H9 (cell line): Measurements from ENCODE around the gene IL1RN. TPM values are rescaled to one million over a fixed set of nuclear protein-coding genes. Genes with fewer than 3 reads are reported as not detected.

Experiments used
- DNase-seq: peaks from one replicate; pipeline ENCODE4 v3.0.0-alpha.2; 2017
- H2AFZ ChIP-seq: one replicate; pipeline ENCODE4 v1.6.1; 2013; ENCODE audit warnings: mild to moderate bottlenecking, low read length, control low read depth, moderate library complexity
- H2AK5ac ChIP-seq: 2 replicates; pipeline ENCODE4 v1.6.1; 2013; ENCODE audit warnings: low read length, control low read depth, mixed read lengths; ENCODE audit not compliant: insufficient read length
- H2BK120ac ChIP-seq: one replicate; pipeline ENCODE4 v1.6.1; 2013; ENCODE audit warnings: low read depth, mild to moderate bottlenecking, low read length, control low read depth, inconsistent platforms; ENCODE audit not compliant: poor library complexity, severe bottlenecking
- H2BK12ac ChIP-seq: 2 replicates; pipeline ENCODE4 v1.6.1; 2013; ENCODE audit warnings: low read length, control low read depth, mixed read lengths, low read depth; ENCODE audit not compliant: insufficient read length
- H2BK15ac ChIP-seq: 2 replicates; pipeline ENCODE4 v1.6.1; 2013; ENCODE audit warnings: low read depth, low read length, control low read depth
- H2BK20ac ChIP-seq: one replicate; pipeline ENCODE4 v1.6.1; 2013; ENCODE audit warnings: low read depth, mild to moderate bottlenecking, low read length, control low read depth, inconsistent platforms; ENCODE audit not compliant: poor library complexity, severe bottlenecking
- H2BK5ac ChIP-seq: 2 replicates; pipeline ENCODE4 v1.6.1; 2013; ENCODE audit warnings: low read length, control low read depth, mixed read lengths; ENCODE audit not compliant: insufficient read length
- H3K14ac ChIP-seq: 2 replicates; pipeline ENCODE4 v1.6.1; 2013; ENCODE audit warnings: low read length, control low read depth; ENCODE audit not compliant: insufficient read depth
- H3K18ac ChIP-seq: 2 replicates; pipeline ENCODE4 v1.6.1; 2013; ENCODE audit warnings: low read depth, mild to moderate bottlenecking, mixed read lengths, low read length, control low read depth; ENCODE audit not compliant: insufficient read length
- H3K23ac ChIP-seq: 2 replicates; pipeline ENCODE4 v1.6.1; 2013; ENCODE audit warnings: low read length, control low read depth, mixed read lengths, low read depth; ENCODE audit not compliant: insufficient read length
- H3K23me2 ChIP-seq: 2 replicates; pipeline ENCODE4 v1.6.1; 2013; ENCODE audit warnings: low read depth, mild to moderate bottlenecking, mixed read lengths, low read length, control low read depth; ENCODE audit not compliant: insufficient read length, poor library complexity, severe bottlenecking
- H3K27ac ChIP-seq: 2 replicates; pipeline ENCODE4 v1.5.1; 2013; ENCODE audit warnings: low read length, control low read depth, mixed read lengths, low read depth; ENCODE audit not compliant: insufficient read length
- H3K27me3 ChIP-seq: 2 replicates; pipeline ENCODE4 v1.6.1; 2013; ENCODE audit warnings: low read length, control low read depth, inconsistent platforms; ENCODE audit not compliant: insufficient read depth
- H3K4ac ChIP-seq: 2 replicates; pipeline ENCODE4 v1.6.1; 2013; ENCODE audit warnings: low read depth, mild to moderate bottlenecking, control low read depth, inconsistent platforms, low read length, moderate library complexity
- H3K4me1 ChIP-seq: 2 replicates; pipeline ENCODE4 v1.6.1; 2013; ENCODE audit warnings: low read length, control low read depth, inconsistent platforms; ENCODE audit not compliant: insufficient read depth
- H3K4me2 ChIP-seq: 2 replicates; pipeline ENCODE4 v1.6.1; 2013; ENCODE audit warnings: low read length, control low read depth, mixed read lengths; ENCODE audit not compliant: insufficient read length, insufficient read depth
- H3K56ac ChIP-seq: 2 replicates; pipeline ENCODE4 v1.6.1; 2013; ENCODE audit warnings: low read depth, mild to moderate bottlenecking, mixed read lengths, low read length, control low read depth; ENCODE audit not compliant: insufficient read length
- H3K79me1 ChIP-seq: 2 replicates; pipeline ENCODE4 v1.6.1; 2013; ENCODE audit warnings: low read depth, mild to moderate bottlenecking, moderate library complexity, low read length, control low read depth, inconsistent platforms; ENCODE audit not compliant: insufficient read depth, poor library complexity, severe bottlenecking
- H3K79me2 ChIP-seq: 2 replicates; pipeline ENCODE4 v1.6.1; 2013; ENCODE audit warnings: low read length, control low read depth, inconsistent platforms; ENCODE audit not compliant: insufficient read depth
- H3K9ac ChIP-seq: 2 replicates; pipeline ENCODE4 v1.6.1; 2013; ENCODE audit warnings: low read length, control low read depth, mixed read lengths; ENCODE audit not compliant: insufficient read length; ENCODE audit errors: extremely low read depth
- H3K9me3 ChIP-seq: one replicate; pipeline ENCODE4 v1.6.1; 2013; ENCODE audit warnings: low read depth, low read length, inconsistent platforms; ENCODE audit not compliant: control insufficient read depth
- H3T11ph ChIP-seq: one replicate; pipeline ENCODE4 v1.6.1; 2013; ENCODE audit warnings: mild to moderate bottlenecking, low read length, control low read depth, inconsistent platforms
- H4K20me1 ChIP-seq: one replicate; pipeline ENCODE4 v1.6.1; 2013; ENCODE audit not compliant: control insufficient read depth, insufficient read length, insufficient read depth
- H4K5ac ChIP-seq: 2 replicates; pipeline ENCODE4 v1.6.1; 2013; ENCODE audit warnings: low read depth, mild to moderate bottlenecking, mixed read lengths, low read length, control low read depth; ENCODE audit not compliant: insufficient read length
- H4K8ac ChIP-seq: replicated peaks from 2 replicates; pipeline ENCODE4 v1.6.1; 2013; ENCODE audit warnings: low read length, control low read depth, mixed read lengths, low read depth; ENCODE audit not compliant: insufficient read length
- H4K91ac ChIP-seq: 2 replicates; pipeline ENCODE4 v1.6.1; 2013; ENCODE audit warnings: low read depth, mild to moderate bottlenecking, moderate library complexity, mixed read lengths, low read length, control low read depth; ENCODE audit not compliant: insufficient read length
- H3K27ac Mint-ChIP-seq, 3 experiments: 2 replicates in 2 of 3; 3 replicates in 1 of 3; pipeline ENCODE4 v1.8.0; 2020 to 2021; ENCODE audit warnings: mixed read lengths in 3 of 3, mild to moderate bottlenecking in 1 of 3, moderate library complexity in 1 of 3
- H3K27me3 Mint-ChIP-seq: 2 replicates; pipeline ENCODE4 v1.8.0; 2021; ENCODE audit warnings: low read depth, mild to moderate bottlenecking, moderate library complexity, mixed read lengths
- H3K36me3 Mint-ChIP-seq, 3 experiments: 2 replicates in 2 of 3; 3 replicates in 1 of 3; pipeline ENCODE4 v1.8.0; 2020 to 2021; ENCODE audit warnings: low read depth in 3 of 3, mixed read lengths in 3 of 3; ENCODE audit not compliant: insufficient read depth in 1 of 3
- H3K4me1 Mint-ChIP-seq, 2 experiments: 2 replicates each; pipeline ENCODE4 v1.8.0; 2020; ENCODE audit warnings: mixed read lengths in 2 of 2
- H3K4me3 Mint-ChIP-seq, 2 experiments: 2 replicates in 1 of 2; 3 replicates in 1 of 2; pipeline ENCODE4 v1.8.0; 2020 to 2021; ENCODE audit warnings: mild to moderate bottlenecking in 2 of 2, mixed read lengths in 2 of 2, moderate library complexity in 1 of 2
- H3K9me3 Mint-ChIP-seq, 2 experiments: 2 replicates in 1 of 2; 3 replicates in 1 of 2; pipeline ENCODE4 v1.8.0; 2020; ENCODE audit warnings: mild to moderate bottlenecking in 2 of 2, mixed read lengths in 2 of 2, moderate library complexity in 1 of 2
- CTCF ChIP-seq: fragments of 200-600 bp; sonication (generic); conservative IDR thresholded peaks from 3 replicates; pipeline ENCODE4 v1.8.0; 2021; ENCODE audit warnings: antibody characterized with exemption, mild to moderate bottlenecking
- WGBS: extraction: QIAGEN DNeasy Blood & Tissue Kit; methylation state at CpG from one replicate; pipeline ENCODE4 v1.1.7; 2013; ENCODE audit warnings: missing lambda C conversion rate, low lambda C conversion rate, mixed read lengths; ENCODE audit not compliant: insufficient read length; ENCODE audit errors: extremely low coverage; 5-methylcytosine and 5-hydroxymethylcytosine counted together
- total RNA-seq: library from RNA; stranded (reverse); gene quantifications from 2 replicates; pipeline ENCODE4 v1.2.1, GENCODE V29; 2021

The IL1RN gene
- total RNA-seq, 1 experiment from 2014 or later: not detected

- H3T11ph ChIP-seq: no peak overlapping the region
- H2AFZ ChIP-seq: no peak overlapping the region
- no peak overlapping the region for H2BK120ac ChIP-seq
- H3K23me2 ChIP-seq: no peaks in the 10 kb centered on the region
- no peak overlapping the region for H2BK12ac ChIP-seq
- no peak overlapping the region for H3K4me3 Mint-ChIP-seq
- H3K27me3 Mint-ChIP-seq: peaks cover 24% of the 10 kb centered on the region
- no peak overlapping the region for H3K4me2 ChIP-seq
- H3K36me3 Mint-ChIP-seq: no peaks in the 10 kb centered on the region
- H3K27ac Mint-ChIP-seq: no peak overlapping the region
- no peak overlapping the region for H3K18ac ChIP-seq
- H2BK5ac ChIP-seq: no peak overlapping the region
- H3K79me1 ChIP-seq: no peaks in the 10 kb centered on the region
- H4K91ac ChIP-seq: no peak overlapping the region
- no peak overlapping the region for H3K4ac ChIP-seq
- no CpG with 5 or more reads among the region's 3 CpGs for WGBS
- no peak overlapping the region for H2BK20ac ChIP-seq
- no peaks in the 10 kb centered on the region for H3K4me1 ChIP-seq
- no peaks in the 10 kb centered on the region for H3K9me3 ChIP-seq
- no peak overlapping the region for H3K27ac ChIP-seq
- no peak overlapping the region for H4K8ac ChIP-seq
- no peak overlapping the region for H2BK15ac ChIP-seq
- no peak overlapping the region for H4K5ac ChIP-seq
- H2AK5ac ChIP-seq: no peak overlapping the region
- no peaks in the 10 kb centered on the region for H4K20me1 ChIP-seq
- H3K14ac ChIP-seq: no peak overlapping the region
- no peak for DNase-seq
- H3K79me2 ChIP-seq: no peaks in the 10 kb centered on the region
- H3K9me3 Mint-ChIP-seq: no peaks in the 10 kb centered on the region
- no peak for TF ChIP-seq CTCF
- no peak overlapping the region for H3K23ac ChIP-seq
- H3K56ac ChIP-seq: no peak overlapping the region
- H3K27me3 ChIP-seq: no peaks in the 10 kb centered on the region
- H3K4me1 Mint-ChIP-seq: no peaks in the 10 kb centered on the region
- no peak overlapping the region for H3K9ac ChIP-seq
Measured at GRCh38 chr2:113123726-113124125, 3.7 kb upstream of the IL1RN start.
